PC-3 (cell line): ENCODE results near the gene MAD1L1. TPM values are rescaled to one million over a fixed set of nuclear protein-coding genes. Genes with fewer than 3 reads are reported as not detected.
A peak's percentile ranks its signal among the peaks of the same experiment; 100 is the strongest.

Experiments
- ATAC-seq: fragments of 200-7000 bp; cut with Tn5 transposase; 2 replicates; pipeline ENCODE4 v1.9.1; 2020; ENCODE audit warnings: mild to moderate bottlenecking, moderate library complexity
- BruUV-seq: library from RNA; stranded (reverse); fragments of 400-500 nt; replicated peaks from 2 replicates; lab custom pipeline; 2021; lab: Mats Ljungman, UMichigan
- CTCF ChIA-PET: fragments of 300-600 bp; sonication (Branson Sonifier 250); formaldehyde crosslinking; loops from one replicate; lab custom pipeline; 2022; ENCODE audit warnings: antibody characterized with exemption; lab: Charles Lee
- POLR2A ChIA-PET: fragments of 300-600 bp; sonication (Branson Sonifier 250); formaldehyde crosslinking; loops from one replicate; lab custom pipeline; 2022; ENCODE audit warnings: antibody characterized with exemption; ENCODE audit not compliant: unreplicated experiment; lab: Charles Lee
- DNase-seq: peaks from one replicate; pipeline ENCODE4 v3.0.0-alpha.2; 2015
- H2AFZ ChIP-seq: fragments of 300-600 bp; sonication (generic); 2 replicates; pipeline ENCODE4 v1.6.0; 2016; ENCODE audit warnings: antibody characterized with exemption, low read length
- H3F3A ChIP-seq: fragments of 300-600 bp; sonication (generic); one replicate; pipeline ENCODE4 v1.6.0; 2017; ENCODE audit warnings: antibody characterized with exemption, low read length, control low read depth, mild to moderate bottlenecking; ENCODE audit not compliant: unreplicated experiment
- H3K27ac ChIP-seq: fragments of 300-600 bp; sonication (generic); 2 replicates; pipeline ENCODE4 v1.5.1; 2016; ENCODE audit warnings: mild to moderate bottlenecking, low read length
- H3K27me3 ChIP-seq: fragments of 300-600 bp; sonication (generic); 2 replicates; pipeline ENCODE4 v1.6.1; 2016; ENCODE audit warnings: low read length, mixed read lengths
- H3K36me3 ChIP-seq: fragments of 300-600 bp; sonication (generic); 2 replicates; pipeline ENCODE4 v1.6.1; 2016; ENCODE audit warnings: low read depth, mixed run types, low read length, mixed read lengths
- H3K4me1 ChIP-seq: fragments of 300-600 bp; sonication (generic); 2 replicates; pipeline ENCODE4 v1.5.1; 2016; ENCODE audit warnings: low read length; ENCODE audit not compliant: insufficient read depth
- H3K4me2 ChIP-seq: fragments of 300-600 bp; sonication (generic); 2 replicates; pipeline ENCODE4 v1.6.0; 2016; ENCODE audit warnings: low read length
- H3K4me3 ChIP-seq: fragments of 300-600 bp; sonication (generic); 2 replicates; pipeline ENCODE4 v1.5.1; 2016; ENCODE audit warnings: mild to moderate bottlenecking, low read length, mixed read lengths
- H3K79me2 ChIP-seq: fragments of 300-600 bp; sonication (generic); 2 replicates; pipeline ENCODE4 v1.6.1; 2017; ENCODE audit warnings: low read length, mixed read lengths
- H3K9ac ChIP-seq: fragments of 300-600 bp; sonication (generic); 2 replicates; pipeline ENCODE4 v1.6.0; 2016; ENCODE audit warnings: mild to moderate bottlenecking, low read length
- H3K9me2 ChIP-seq: fragments of 300-600 bp; sonication (generic); replicated peaks from 2 replicates; pipeline ENCODE4 v1.6.1; 2016; ENCODE audit warnings: mixed run types, low read length, mixed read lengths
- H3K9me3 ChIP-seq: fragments of 300-600 bp; sonication (generic); 2 replicates; pipeline ENCODE4 v1.6.1; 2016; ENCODE audit warnings: low read length, mixed read lengths
- H4K20me1 ChIP-seq: fragments of 300-600 bp; sonication (generic); 2 replicates; pipeline ENCODE4 v1.6.1; 2016; ENCODE audit warnings: low read length, mixed read lengths
- CTCF ChIP-seq: fragments of 300-600 bp; sonication (generic); conservative IDR thresholded peaks from 2 replicates; pipeline ENCODE4 v1.5.1; 2017; ENCODE audit warnings: antibody characterized with exemption, low read depth, mild to moderate bottlenecking, low read length
- EZH2 ChIP-seq: fragments of 300-600 bp; sonication (generic); IDR thresholded peaks from one replicate; pipeline ENCODE4 v1.6.1; 2017; ENCODE audit warnings: antibody characterized with exemption, mild to moderate bottlenecking, low read length; ENCODE audit not compliant: unreplicated experiment
- EZH2phosphoT487 ChIP-seq: fragments of 300-600 bp; sonication (generic); IDR thresholded peaks from 2 replicates; pipeline ENCODE4 v1.6.1; 2018; ENCODE audit warnings: mild to moderate bottlenecking, antibody characterized with exemption, low read length, borderline replicate concordance
- intact Hi-C: fragments of 100-400 bp; cut with micrococcal nuclease; formaldehyde crosslinking; loops from 2 replicates; pipeline ENCODE4 v1.9.0; 2023
- total RNA-seq: library from RNA; depleted of rRNA; stranded (reverse); fragments of >200 nt; gene quantifications from 2 replicates; pipeline ENCODE4 v1.2.3, GENCODE V29; 2014

Gene MAD1L1
- total RNA-seq, 1 experiment from 2014 or later = 88.4 TPM

GRCh38 chr7:1893036-1893435, 339.7 kb downstream of the MAD1L1 start:
- ATAC-seq (no peak), DNase-seq (no peak)
- POLR2A ChIA-PET = no interaction called here
- CTCF ChIA-PET = no interaction called here
- no peaks in the 10 kb centered on the region for H3K9me2 ChIP-seq
- H3K4me1 ChIP-seq = 0 out of 2 replicates have a peak, but pooled peaks cover 3% of the 10 kb centered on the region
- no peak overlapping the region for H2AFZ ChIP-seq
- H3K9ac ChIP-seq = no peak overlapping the region
- H3K27ac ChIP-seq = peak overlapping the region; percentile 26
- H3K9me3 ChIP-seq = no peaks in the 10 kb centered on the region
- intact Hi-C loops = no loop called here
- H4K20me1 ChIP-seq = no peaks in the 10 kb centered on the region
- no peak for TF ChIP-seq EZH2
- peaks cover 8% of the 10 kb centered on the region; the same call in 1 of the 2 replicates for H3K36me3 ChIP-seq
- no peaks in the 10 kb centered on the region for H3K79me2 ChIP-seq
- no TSS peak for BruUV-seq
- H3K27me3 ChIP-seq = no peaks in the 10 kb centered on the region
- no peak overlapping the region for H3K4me2 ChIP-seq
- no peaks in the 10 kb centered on the region for H3F3A ChIP-seq
- no peak overlapping the region for H3K4me3 ChIP-seq

GRCh38 chr7:1892011-1892965, 340.5 kb downstream of the MAD1L1 start:
- ChIA-PET CTCF (no interaction called here), POLR2A (no interaction called here)
- Histone ChIP-seq H3K9ac (no peak overlapping the region), H3K27ac (peak overlapping the region; percentile 26), H3F3A (no peaks in the 10 kb centered on the region), H3K27me3 (no peaks in the 10 kb centered on the region), H3K4me3 (no peak overlapping the region), H3K79me2 (no peaks in the 10 kb centered on the region), H4K20me1 (no peaks in the 10 kb centered on the region), H3K36me3 (peaks cover 13% of the 10 kb centered on the region), H3K4me1 (0 out of 2 replicates have a peak, but pooled peaks cover 3% of the 10 kb centered on the region), H2AFZ (no peak overlapping the region), H3K9me3 (no peaks in the 10 kb centered on the region), H3K4me2 (no peak overlapping the region), H3K9me2 (no peaks in the 10 kb centered on the region)
- DNase-seq (peak; percentile 69), ATAC-seq (no peak)
- intact Hi-C loops = no loop called here
- no TSS peak for BruUV-seq
- TF ChIP-seq CTCF (no peak), EZH2phosphoT487 (no peak), EZH2 (no peak)

- CTCF ChIA-PET = no interaction called here
- BruUV-seq = no TSS peak
- Histone ChIP-seq H3K36me3 (peaks cover 13% of the 10 kb centered on the region), H3K9me2 (no peaks in the 10 kb centered on the region), H3F3A (no peaks in the 10 kb centered on the region), H3K27ac (no peak overlapping the region), H3K79me2 (no peaks in the 10 kb centered on the region), H4K20me1 (no peaks in the 10 kb centered on the region), H3K4me2 (no peak overlapping the region), H3K27me3 (no peaks in the 10 kb centered on the region), H2AFZ (no peak overlapping the region), H3K4me1 (0 out of 2 replicates have a peak, but pooled peaks cover 3% of the 10 kb centered on the region), H3K4me3 (no peak overlapping the region), H3K9me3 (no peaks in the 10 kb centered on the region), H3K9ac (no peak overlapping the region)
- POLR2A ChIA-PET = no interaction called here
- ATAC-seq (no peak), DNase-seq (no peak)
- intact Hi-C loops = no loop called here
- TF ChIP-seq CTCF = no peak
- no peak for TF ChIP-seq EZH2phosphoT487
- TF ChIP-seq EZH2 = no peak
These were observed 342.2 kb downstream of the MAD1L1 start for GRCh38 chr7:1890289-1891235.
